ENCODE results near the gene CORO1A.
"Not testable (repeated sequence)": the region's sequence is repeated elsewhere in the genome, so short reads cannot be mapped to it uniquely, and the experiment has no call there.

Gene CORO1A

GRCh38 chr16:30206252-30206651 is 22.9 kb downstream of the CORO1A start:
- DNase-seq: not testable (repeated sequence)

- not testable (repeated sequence) for DNase-seq
These were observed 23.8 kb downstream of the CORO1A start for GRCh38 chr16:30207063-30207704.

GRCh38 chr16:30209032-30209431 is 25.6 kb downstream of the CORO1A start:
- not testable (repeated sequence) for DNase-seq

- DNase-seq: not testable (repeated sequence)
These were observed 28.0 kb downstream of the CORO1A start for GRCh38 chr16:30211414-30211813.

- not testable (repeated sequence) for DNase-seq
These were observed 33.7 kb downstream of the CORO1A start for GRCh38 chr16:30217082-30217481.

Measured in suppressor macrophage treated with lipopolysaccharide for 1 hour (primary cell).